AG10803 (cell line): ENCODE measurements around the gene BDKRB2.

Source experiments
- DNase-seq: peaks from one replicate; pipeline ENCODE4 v3.0.0; 2010; ENCODE audit warnings: low read depth
- H3K4me3 ChIP-seq: 2 replicates; pipeline ENCODE4 v1.5.1; 2011; ENCODE audit warnings: mild to moderate bottlenecking, low read length, control low read depth
- TF ChIP-seq, protein P1 (sequence below): conservative IDR thresholded peaks from 2 replicates; pipeline ENCODE4 v1.5.1; 2011; ENCODE audit warnings: mild to moderate bottlenecking, low read length, control low read depth, inconsistent platforms

BDKRB2 gene

DNA sequence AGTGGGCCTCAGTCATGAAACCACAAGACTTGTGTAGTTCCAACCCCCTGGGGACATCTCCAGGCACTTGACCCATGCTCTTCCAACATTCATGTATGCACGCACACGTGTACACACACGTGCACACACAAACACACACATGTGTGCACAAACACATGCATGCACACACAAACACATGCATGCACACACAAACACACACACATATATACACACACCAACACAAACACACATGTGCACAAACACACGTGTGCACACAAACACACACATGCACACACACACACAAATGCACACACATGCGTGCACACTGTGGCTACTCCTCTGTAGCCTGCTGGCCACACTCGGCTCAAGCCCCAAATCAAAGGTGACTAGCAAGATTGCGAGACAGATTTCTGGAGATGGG, 22.8 kb downstream of the BDKRB2 start:
- DNase-seq: no peak
- no peak overlapping the region for H3K4me3 ChIP-seq
- TF ChIP-seq, protein P1, sequence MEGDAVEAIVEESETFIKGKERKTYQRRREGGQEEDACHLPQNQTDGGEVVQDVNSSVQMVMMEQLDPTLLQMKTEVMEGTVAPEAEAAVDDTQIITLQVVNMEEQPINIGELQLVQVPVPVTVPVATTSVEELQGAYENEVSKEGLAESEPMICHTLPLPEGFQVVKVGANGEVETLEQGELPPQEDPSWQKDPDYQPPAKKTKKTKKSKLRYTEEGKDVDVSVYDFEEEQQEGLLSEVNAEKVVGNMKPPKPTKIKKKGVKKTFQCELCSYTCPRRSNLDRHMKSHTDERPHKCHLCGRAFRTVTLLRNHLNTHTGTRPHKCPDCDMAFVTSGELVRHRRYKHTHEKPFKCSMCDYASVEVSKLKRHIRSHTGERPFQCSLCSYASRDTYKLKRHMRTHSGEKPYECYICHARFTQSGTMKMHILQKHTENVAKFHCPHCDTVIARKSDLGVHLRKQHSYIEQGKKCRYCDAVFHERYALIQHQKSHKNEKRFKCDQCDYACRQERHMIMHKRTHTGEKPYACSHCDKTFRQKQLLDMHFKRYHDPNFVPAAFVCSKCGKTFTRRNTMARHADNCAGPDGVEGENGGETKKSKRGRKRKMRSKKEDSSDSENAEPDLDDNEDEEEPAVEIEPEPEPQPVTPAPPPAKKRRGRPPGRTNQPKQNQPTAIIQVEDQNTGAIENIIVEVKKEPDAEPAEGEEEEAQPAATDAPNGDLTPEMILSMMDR: no peak

DNA sequence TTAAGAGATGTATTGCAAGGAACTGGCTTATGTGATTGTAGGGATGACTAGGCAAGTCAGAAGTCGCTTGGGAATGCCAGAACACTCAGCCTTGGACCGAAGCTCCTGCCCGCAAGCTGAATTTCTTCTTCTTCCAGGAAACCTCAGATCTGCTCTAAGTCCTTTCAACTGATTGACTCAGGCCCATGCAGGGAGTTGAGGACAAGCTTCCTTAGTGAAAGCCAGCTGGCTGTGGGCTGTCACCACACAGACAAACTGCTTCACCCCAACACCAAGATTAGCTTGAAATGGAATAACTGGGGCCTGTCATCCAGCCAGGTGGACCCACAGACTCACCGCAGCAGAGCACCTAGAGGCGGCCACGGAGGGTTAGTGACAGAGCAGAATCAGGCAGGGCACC, 24.7 kb downstream of the BDKRB2 start:
- no peak for DNase-seq
- no peak overlapping the region for H3K4me3 ChIP-seq
- TF ChIP-seq, protein P1: no peak

DNA sequence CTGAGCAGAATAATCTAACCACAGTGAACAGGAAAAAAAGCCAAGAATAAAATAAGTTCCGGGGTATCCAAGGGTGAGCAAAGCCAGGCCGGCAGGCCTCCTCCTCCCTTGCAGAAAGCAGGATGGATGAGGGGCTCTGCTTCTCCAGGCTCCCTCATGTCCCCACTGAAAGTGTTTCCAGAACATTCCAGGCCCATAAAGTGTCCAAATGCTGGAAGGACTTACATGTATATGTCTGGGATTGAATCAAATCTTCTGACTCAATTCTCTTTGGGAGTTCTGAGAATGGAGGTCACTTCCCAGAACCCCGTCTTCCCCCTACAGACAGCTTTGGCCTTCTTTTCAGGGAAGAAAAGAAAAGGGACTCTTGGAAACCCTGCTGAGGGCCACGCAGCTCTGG, 26.4 kb downstream of the BDKRB2 start:
- TF ChIP-seq, protein P1: no peak
- no peak for DNase-seq
- H3K4me3 ChIP-seq: no peak overlapping the region

DNA sequence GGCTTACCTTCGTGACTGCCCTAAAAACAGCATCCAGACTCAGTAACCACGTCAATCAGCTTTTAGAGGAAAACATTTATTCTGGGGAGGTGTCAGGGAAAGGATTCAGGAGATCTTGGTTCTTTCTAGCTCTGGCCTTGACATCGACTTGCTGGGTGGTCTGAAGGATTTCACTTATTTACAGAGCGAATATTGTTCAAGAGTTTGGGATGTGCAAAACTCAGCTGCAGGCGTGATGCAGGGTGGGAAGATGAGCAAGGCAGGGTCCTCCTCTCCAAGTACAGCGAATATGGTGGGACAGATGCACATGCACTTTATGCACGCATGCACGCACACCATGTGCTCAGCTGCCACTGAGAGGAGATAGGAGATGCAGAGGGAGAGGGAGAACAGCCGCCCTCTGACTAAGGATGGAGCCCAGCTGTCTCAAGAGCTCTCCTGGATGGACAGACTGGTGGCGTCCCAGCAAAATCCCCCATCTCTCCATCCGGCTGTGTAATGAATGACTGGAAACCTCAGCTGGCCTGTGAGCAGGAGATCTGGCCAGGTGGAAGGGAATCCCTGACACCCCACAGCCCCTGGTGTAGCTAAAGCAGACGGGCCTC, 27.0 kb downstream of the BDKRB2 start:
- TF ChIP-seq, protein P1: no peak
- no peak for DNase-seq
- H3K4me3 ChIP-seq: no peak overlapping the region

DNA sequence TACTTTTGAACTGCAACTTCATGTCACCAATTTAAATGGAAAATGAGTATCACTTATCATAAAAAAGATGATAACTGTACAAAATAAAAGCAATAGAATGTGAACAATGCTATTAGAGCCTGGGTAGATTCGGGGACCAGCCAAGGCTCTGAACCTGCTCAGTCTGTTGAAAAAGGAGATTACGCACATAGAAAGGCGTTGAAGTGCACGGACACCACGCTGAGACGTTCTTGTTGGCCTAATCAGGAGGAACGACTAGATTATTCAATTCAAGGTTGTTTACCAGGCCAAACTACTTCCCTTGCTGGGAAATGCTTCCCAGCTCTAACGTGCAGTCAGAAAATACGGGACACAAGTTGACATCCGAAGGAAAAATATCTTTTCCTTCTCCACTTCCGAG, 27.9 kb downstream of the BDKRB2 start:
- TF ChIP-seq, protein P1: no peak
- no peak for DNase-seq
- H3K4me3 ChIP-seq: no peak overlapping the region

DNA sequence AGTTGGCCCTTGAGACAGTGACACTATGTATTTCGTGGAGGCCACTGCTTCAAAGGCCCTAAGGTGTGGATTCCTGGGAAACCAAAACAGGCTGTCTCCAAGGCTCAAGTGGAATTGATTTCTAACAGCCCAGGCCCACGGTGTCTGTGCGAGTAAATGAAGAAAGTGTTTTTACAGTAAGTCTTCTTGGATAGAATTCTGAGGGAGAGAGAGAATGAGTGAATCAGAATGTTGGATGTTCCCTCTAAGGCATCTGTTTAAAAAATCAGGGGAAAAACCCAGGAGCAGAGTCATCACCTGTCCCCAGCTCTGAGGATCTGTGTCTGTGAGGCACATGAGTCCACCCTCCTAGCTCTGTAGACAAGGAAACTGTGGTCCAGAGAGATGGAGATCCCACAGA, 29.0 kb downstream of the BDKRB2 start:
- no peak for DNase-seq
- H3K4me3 ChIP-seq: no peak overlapping the region
- TF ChIP-seq, protein P1: no peak

DNA sequence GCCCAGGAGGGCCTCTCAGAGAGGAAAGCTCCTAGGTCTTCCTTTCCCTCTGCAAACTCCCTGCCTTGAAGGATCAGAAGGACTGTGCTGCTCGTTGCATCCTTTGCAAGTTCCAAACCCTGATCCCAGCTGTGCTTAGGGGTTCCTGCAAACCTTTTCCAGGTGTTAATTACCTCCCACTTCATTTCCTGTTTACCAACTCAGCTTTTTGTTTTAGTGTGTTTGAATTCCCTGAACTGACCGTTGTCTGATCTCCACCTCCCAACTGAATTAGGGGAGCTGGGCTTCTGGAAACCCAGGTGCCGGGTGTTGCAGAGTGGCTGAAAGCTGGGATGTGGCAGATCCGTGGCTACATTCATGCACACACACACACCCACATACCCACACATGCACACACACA, 30.8 kb downstream of the BDKRB2 start:
- H3K4me3 ChIP-seq: no peak overlapping the region
- DNase-seq: no peak
- TF ChIP-seq, protein P1: no peak
